Gastroesophageal sphincter (tissue), 4 donors: ENCODE data around the gene NAA11. TPM values are rescaled to one million over a fixed set of nuclear protein-coding genes. Genes with fewer than 3 reads are reported as not detected.

Experiments used
- ATAC-seq: fragments of 150-250 bp; one replicate; pipeline ENCODE4 v1.9.1; 2016; ENCODE audit warnings: mild to moderate bottlenecking, moderate library complexity
- H3K27ac ChIP-seq, 4 donors: fragments of 200-600 bp; sonication (generic) in 3 of 4; 1 replicate in 3 of 4; 2 replicates in 1 of 4; pipeline ENCODE4 v1.5.1; 2016 to 2019
- H3K27me3 ChIP-seq: fragments of 200-600 bp; sonication (generic); one replicate; pipeline ENCODE4 v1.5.1; 2019
- H3K36me3 ChIP-seq, 2 donors: fragments of 200-600 bp; sonication (generic); one replicate each; pipeline ENCODE4 v1.5.1; 2019; ENCODE audit warnings: control low read depth in 1 of 2
- H3K4me1 ChIP-seq, 3 donors: fragments of 200-600 bp; sonication (generic); 1 replicate in 2 of 3; 2 replicates in 1 of 3; pipeline ENCODE4 v1.5.1; 2016 to 2019; ENCODE audit warnings: control low read depth in 2 of 3
- H3K4me3 ChIP-seq, 2 donors: fragments of 200-600 bp; sonication (generic); one replicate each; pipeline ENCODE4 v1.5.1; 2019; ENCODE audit warnings: mild to moderate bottlenecking in 1 of 2, moderate library complexity in 1 of 2
- H3K9me3 ChIP-seq, 3 donors: fragments of 200-600 bp; sonication (generic); one replicate each; pipeline ENCODE4 v1.5.1; 2017 to 2019; ENCODE audit warnings: control low read depth in 2 of 3
- EP300 ChIP-seq: sonication (generic); formaldehyde crosslinking; IDR thresholded peaks from one replicate; pipeline ENCODE4 v1.6.1; 2017; ENCODE audit warnings: antibody characterized with exemption, mild to moderate bottlenecking
- POLR2A ChIP-seq, 2 donors: fragments of 450-650 bp; IDR thresholded peaks; one replicate each; pipeline ENCODE4 v1.6.1; 2017; ENCODE audit warnings: antibody characterized with exemption in 2 of 2, mild to moderate bottlenecking in 2 of 2, moderate library complexity in 1 of 2
- POLR2AphosphoS5 ChIP-seq: sonication (generic); formaldehyde crosslinking; IDR thresholded peaks from one replicate; pipeline ENCODE4 v1.6.1; 2017; ENCODE audit warnings: antibody characterized with exemption
- WGBS, 2 donors: methylation state at CpG; one replicate each; pipeline ENCODE4 v1.1.5; 2018; ENCODE audit warnings: low coverage in 1 of 2; 5-methylcytosine and 5-hydroxymethylcytosine counted together
- total RNA-seq, 4 donors: library from RNA; depleted of rRNA; stranded (reverse); fragments of >200 nt; gene quantifications; one replicate each; pipeline ENCODE4 v1.1.0, GENCODE V29; 2016
- TF ChIP-seq, protein P1 (sequence below), 4 experiments: fragments of 200-600 bp in 2 of 4; fragments of 450-650 bp in 2 of 4; sonication (generic) in 1 of 4; IDR thresholded peaks; one replicate each; pipeline ENCODE4 v1.5.1; 2017 to 2019; ENCODE audit warnings: antibody characterized with exemption in 4 of 4, mild to moderate bottlenecking in 2 of 4, moderate library complexity in 2 of 4

NAA11 gene
- total RNA-seq, 4 donors from 2014 or later, result not detected

DNA sequence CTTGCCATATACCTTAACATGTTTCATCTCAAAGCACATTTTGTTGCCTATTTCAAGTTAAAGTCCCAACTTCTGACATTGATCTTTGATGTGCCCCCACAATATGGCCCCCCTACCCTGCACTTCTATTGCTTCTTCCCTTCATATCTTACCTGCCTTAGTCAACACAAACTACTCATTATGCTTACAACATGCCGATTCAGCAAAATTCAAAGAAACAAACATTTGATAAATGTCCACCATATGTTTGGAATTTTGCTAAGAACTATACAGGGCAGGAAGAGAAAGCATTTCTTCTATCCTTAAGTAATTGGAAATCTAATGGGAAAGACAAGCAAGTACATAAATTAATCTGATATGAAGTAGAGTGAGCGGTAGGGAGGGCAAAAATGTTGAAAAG is 25.6 kb downstream of the NAA11 start:
- Histone ChIP-seq H3K4me3 (no peak overlapping the region), H3K4me1 (peaks cover 0 to 9% (median 0%) of the 10 kb centered on the region in 3 donors), H3K27me3 (no peaks in the 10 kb centered on the region), H3K27ac (no peak overlapping the region), H3K9me3 (no peaks in the 10 kb centered on the region), H3K36me3 (no peaks in the 10 kb centered on the region)
- TF ChIP-seq POLR2A (IDR thresholded peaks at IDR 0.05) (no peak), EP300 (no peak), POLR2AphosphoS5 (no peak)
- TF ChIP-seq, protein P1, sequence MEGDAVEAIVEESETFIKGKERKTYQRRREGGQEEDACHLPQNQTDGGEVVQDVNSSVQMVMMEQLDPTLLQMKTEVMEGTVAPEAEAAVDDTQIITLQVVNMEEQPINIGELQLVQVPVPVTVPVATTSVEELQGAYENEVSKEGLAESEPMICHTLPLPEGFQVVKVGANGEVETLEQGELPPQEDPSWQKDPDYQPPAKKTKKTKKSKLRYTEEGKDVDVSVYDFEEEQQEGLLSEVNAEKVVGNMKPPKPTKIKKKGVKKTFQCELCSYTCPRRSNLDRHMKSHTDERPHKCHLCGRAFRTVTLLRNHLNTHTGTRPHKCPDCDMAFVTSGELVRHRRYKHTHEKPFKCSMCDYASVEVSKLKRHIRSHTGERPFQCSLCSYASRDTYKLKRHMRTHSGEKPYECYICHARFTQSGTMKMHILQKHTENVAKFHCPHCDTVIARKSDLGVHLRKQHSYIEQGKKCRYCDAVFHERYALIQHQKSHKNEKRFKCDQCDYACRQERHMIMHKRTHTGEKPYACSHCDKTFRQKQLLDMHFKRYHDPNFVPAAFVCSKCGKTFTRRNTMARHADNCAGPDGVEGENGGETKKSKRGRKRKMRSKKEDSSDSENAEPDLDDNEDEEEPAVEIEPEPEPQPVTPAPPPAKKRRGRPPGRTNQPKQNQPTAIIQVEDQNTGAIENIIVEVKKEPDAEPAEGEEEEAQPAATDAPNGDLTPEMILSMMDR (IDR thresholded peaks at IDR 0.05), result no peak
- ATAC-seq, result no peak
- WGBS, 2 donors, result 92 to 96% methylated on average over 2 of the region's 2 CpGs

DNA sequence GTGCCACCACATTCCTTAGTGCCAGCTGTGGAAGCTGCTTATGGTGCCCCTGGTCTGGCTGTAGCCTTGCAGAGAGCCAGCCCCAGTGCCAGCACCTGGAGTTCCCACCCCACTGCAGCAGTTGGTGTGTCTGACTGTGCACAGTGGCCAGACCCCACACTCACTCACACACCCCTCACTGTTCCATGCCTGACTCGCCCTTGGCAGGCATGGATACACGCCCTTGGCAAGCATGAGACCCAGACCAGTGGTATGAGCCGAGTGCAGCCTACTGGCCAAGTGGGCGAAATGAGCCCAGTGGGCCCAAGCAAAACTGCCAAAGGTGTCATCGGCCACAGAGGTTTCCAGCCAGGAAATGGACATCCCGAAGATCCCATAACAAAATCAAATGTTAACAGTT is 27.4 kb downstream of the NAA11 start:
- WGBS, 2 donors, result 87 to 89% methylated on average over 3 to 4 of the region's 6 CpGs
- Histone ChIP-seq H3K4me1 (peaks cover 0 to 14% (median 2%) of the 10 kb centered on the region in 3 donors), H3K4me3 (no peak overlapping the region), H3K9me3 (no peaks in the 10 kb centered on the region), H3K36me3 (no peaks in the 10 kb centered on the region), H3K27ac (no peak overlapping the region), H3K27me3 (no peaks in the 10 kb centered on the region)
- ATAC-seq, result no peak
- TF ChIP-seq POLR2AphosphoS5 (no peak), POLR2A (IDR thresholded peaks at IDR 0.05) (no peak)

DNA sequence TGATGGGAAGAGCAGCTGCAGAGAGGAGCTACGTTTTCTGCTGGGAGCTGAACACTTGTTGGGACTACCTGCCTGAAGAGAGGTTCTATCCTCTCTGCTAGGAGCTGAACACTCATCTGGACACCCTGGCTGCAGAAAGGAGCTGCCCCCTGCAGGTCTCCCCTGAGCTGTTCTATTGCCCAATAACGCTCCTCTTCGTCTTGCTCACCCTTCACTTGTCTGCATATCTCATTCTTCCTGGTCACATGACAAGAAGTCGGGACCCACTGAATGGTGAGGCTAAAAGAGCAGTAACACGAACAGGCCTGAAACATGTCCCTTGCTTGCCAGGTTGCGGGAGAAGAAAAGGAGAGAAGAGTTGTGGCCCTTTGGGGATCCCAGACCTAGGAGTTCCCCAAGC is 27.8 kb downstream of the NAA11 start:
- Histone ChIP-seq H3K4me3 (no peak overlapping the region), H3K27me3 (no peaks in the 10 kb centered on the region), H3K4me1 (peaks cover 0 to 17% (median 2%) of the 10 kb centered on the region in 3 donors), H3K27ac (no peak overlapping the region), H3K9me3 (no peaks in the 10 kb centered on the region), H3K36me3 (no peaks in the 10 kb centered on the region)
- TF ChIP-seq, protein P1 (IDR thresholded peaks at IDR 0.05), result no peak
- TF ChIP-seq EP300 (no peak), POLR2AphosphoS5 (no peak), POLR2A (IDR thresholded peaks at IDR 0.05) (no peak)
- WGBS, 2 donors, result 88 to 93% methylated on average over 3 to 4 of the region's 6 CpGs
- ATAC-seq, result no peak

DNA sequence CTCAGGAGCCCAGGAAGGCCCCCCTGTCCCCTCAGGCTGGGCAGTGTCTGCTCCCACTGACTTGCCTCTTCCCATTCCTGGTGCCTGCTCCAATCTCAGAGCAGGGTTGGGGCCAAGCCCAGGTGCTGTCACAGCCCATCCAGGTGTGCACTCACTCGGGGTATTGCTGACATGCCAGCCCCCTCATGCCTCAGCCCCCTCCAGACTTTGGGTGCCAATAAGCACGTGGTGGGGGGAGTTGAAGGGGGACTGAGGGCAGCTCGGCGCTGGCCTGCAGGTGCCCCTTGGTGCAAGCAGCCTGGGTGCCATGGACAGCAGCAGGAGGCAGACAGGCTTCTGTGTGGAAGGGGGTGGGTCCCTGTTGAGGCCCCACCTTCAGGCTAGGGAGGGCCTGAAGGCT is 28.4 kb downstream of the NAA11 start:
- no peaks in the 10 kb centered on the region for H3K27me3 ChIP-seq
- peaks cover 0 to 23% (median 2%) of the 10 kb centered on the region in 3 donors for H3K4me1 ChIP-seq
- ATAC-seq, result no peak
- no peak overlapping the region for H3K4me3 ChIP-seq
- no peaks in the 10 kb centered on the region for H3K36me3 ChIP-seq
- H3K27ac ChIP-seq, result no peak overlapping the region
- no CpG with 5 or more reads among the region's 4 CpGs for WGBS, 2 donors
- H3K9me3 ChIP-seq, result no peaks in the 10 kb centered on the region
- TF ChIP-seq EP300 (no peak), POLR2AphosphoS5 (no peak)

DNA sequence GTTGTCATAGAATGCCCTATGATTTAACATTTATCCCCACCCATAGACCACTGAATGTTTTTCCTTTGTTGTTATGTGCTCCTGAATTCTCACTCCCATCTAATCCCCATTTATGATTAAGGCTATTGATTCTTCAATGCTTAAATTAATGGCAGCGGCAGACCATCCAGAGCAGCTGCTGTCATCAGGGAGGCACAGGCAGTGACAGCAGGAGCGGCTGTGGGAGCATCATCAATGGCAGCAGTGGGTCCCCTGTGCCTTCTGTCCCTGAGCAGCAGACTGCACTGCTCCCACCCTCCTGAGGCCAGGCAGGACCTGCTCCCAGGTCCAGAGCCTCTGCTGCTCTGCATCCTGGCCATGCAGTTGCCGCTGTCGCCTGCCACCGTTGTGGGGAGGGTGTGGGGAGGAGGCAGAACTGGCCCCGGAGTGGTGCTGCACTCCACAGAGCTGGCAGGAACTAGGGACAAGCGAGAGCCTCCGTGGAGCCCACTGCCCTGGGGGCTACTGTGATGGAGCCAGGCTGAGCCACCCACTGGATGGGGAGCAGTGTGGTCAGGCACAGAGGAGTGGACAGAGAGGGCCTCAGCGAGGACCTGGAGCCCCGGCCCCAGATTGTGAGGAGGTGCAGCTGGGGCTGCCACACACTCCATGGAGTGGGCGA is 29.0 kb downstream of the NAA11 start:
- ATAC-seq, result peak; percentile 34
- Histone ChIP-seq H3K4me3 (no peak overlapping the region), H3K9me3 (no peaks in the 10 kb centered on the region), H3K36me3 (no peaks in the 10 kb centered on the region), H3K4me1 (peaks cover 0 to 29% (median 2%) of the 10 kb centered on the region in 3 donors), H3K27me3 (no peaks in the 10 kb centered on the region), H3K27ac (no peak overlapping the region)
- WGBS, 2 donors, result no CpG with 5 or more reads among the region's 11 CpGs
- TF ChIP-seq POLR2AphosphoS5, result no peak
- TF ChIP-seq EP300, result no peak
- TF ChIP-seq, protein P1 (IDR thresholded peaks at IDR 0.05), result no peak
- TF ChIP-seq POLR2A (IDR thresholded peaks at IDR 0.05), result no peak

DNA sequence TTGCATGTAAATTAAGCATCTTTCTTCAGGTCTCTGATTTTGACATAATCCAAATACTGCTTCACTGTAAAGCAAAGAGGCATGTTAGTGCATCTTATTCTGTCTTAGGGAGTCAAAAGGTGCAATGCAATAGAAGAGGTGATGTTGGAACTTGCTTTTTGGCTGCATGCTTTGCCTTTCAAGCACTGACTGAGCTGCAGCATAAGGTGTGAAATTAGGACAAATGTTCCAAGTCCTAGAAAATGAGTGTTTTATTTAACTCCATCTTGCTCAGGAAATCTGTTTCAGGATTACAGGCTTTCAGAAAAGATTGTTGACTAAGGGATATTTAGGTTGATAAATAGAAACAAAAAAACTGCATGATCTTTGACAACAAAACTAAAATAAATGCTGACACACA is 30.8 kb downstream of the NAA11 start:
- H3K4me1 ChIP-seq, result peaks cover 0 to 31% (median 2%) of the 10 kb centered on the region in 3 donors
- no peaks in the 10 kb centered on the region for H3K27me3 ChIP-seq
- TF ChIP-seq POLR2A (IDR thresholded peaks at IDR 0.05), result no peak
- TF ChIP-seq, protein P1 (IDR thresholded peaks at IDR 0.05), result no peak
- no peak for TF ChIP-seq EP300
- TF ChIP-seq POLR2AphosphoS5, result no peak
- ATAC-seq, result no peak
- H3K36me3 ChIP-seq, result no peaks in the 10 kb centered on the region
- peak overlapping the region in 1 of 4 donors; percentile 10 for H3K27ac ChIP-seq
- no peaks in the 10 kb centered on the region for H3K9me3 ChIP-seq
- H3K4me3 ChIP-seq, result no peak overlapping the region
